CD8-positive, alpha-beta memory T cell (primary cell): ENCODE data around the gene SLC9B2. TPM values are rescaled to one million over a fixed set of nuclear protein-coding genes. Genes with fewer than 3 reads are reported as not detected.

Experiments
- CTCF ChIA-PET: fragments of 350-600 bp; sonication (Branson Sonifier 250); formaldehyde crosslinking; loops from one replicate; lab custom pipeline; 2021; ENCODE audit warnings: antibody characterized with exemption; lab: Charles Lee
- POLR2A ChIA-PET: fragments of 350-600 bp; sonication (Branson Sonifier 250); formaldehyde crosslinking; loops from one replicate; lab custom pipeline; 2021; ENCODE audit warnings: antibody characterized with exemption; lab: Charles Lee
- DNase-seq, 5 donors: peaks; one replicate each; pipeline versions ENCODE4 v3.0.0 to v3.0.0-alpha.2; 2020 to 2022; ENCODE audit warnings: mixed read lengths in 1 of 5
- H3K27ac ChIP-seq: one replicate; pipeline ENCODE4 v1.7.0; 2013; ENCODE audit warnings: low read depth, mild to moderate bottlenecking, low read length, moderate library complexity
- H3K27me3 ChIP-seq: 2 replicates; pipeline ENCODE4 v1.7.0; 2013; ENCODE audit warnings: low read length, mild to moderate bottlenecking; ENCODE audit not compliant: insufficient read depth, poor library complexity, severe bottlenecking
- H3K36me3 ChIP-seq: 2 replicates; pipeline ENCODE4 v1.7.0; 2013; ENCODE audit warnings: mild to moderate bottlenecking, low read length, moderate library complexity; ENCODE audit not compliant: insufficient read depth
- H3K4me1 ChIP-seq: 2 replicates; pipeline ENCODE4 v1.7.0; 2013; ENCODE audit warnings: mild to moderate bottlenecking, low read length, moderate library complexity; ENCODE audit not compliant: insufficient read depth
- H3K4me3 ChIP-seq: 2 replicates; pipeline ENCODE4 v1.7.0; 2013; ENCODE audit warnings: mild to moderate bottlenecking, low read length
- H3K9me3 ChIP-seq: 2 replicates; pipeline ENCODE4 v1.7.0; 2013; ENCODE audit warnings: mild to moderate bottlenecking, low read length
- H3K27ac Mint-ChIP-seq, 8 donors: one replicate each; pipeline ENCODE4 v1.8.0; 2020 to 2021; ENCODE audit warnings: mixed read lengths in 8 of 8, mild to moderate bottlenecking in 6 of 8, inconsistent platforms in 3 of 8, moderate library complexity in 3 of 8
- H3K27me3 Mint-ChIP-seq, 2 donors: one replicate each; pipeline ENCODE4 v1.8.0; 2020 to 2021; ENCODE audit warnings: mixed read lengths in 2 of 2, mild to moderate bottlenecking in 1 of 2, moderate library complexity in 1 of 2
- H3K36me3 Mint-ChIP-seq, 3 donors: one replicate each; pipeline ENCODE4 v1.8.0; 2020 to 2021; ENCODE audit warnings: mixed read lengths in 3 of 3, inconsistent platforms in 1 of 3, mild to moderate bottlenecking in 1 of 3
- H3K4me1 Mint-ChIP-seq, 3 donors: one replicate each; pipeline ENCODE4 v1.8.0; 2020 to 2021; ENCODE audit warnings: mixed read lengths in 3 of 3, inconsistent platforms in 1 of 3, mild to moderate bottlenecking in 1 of 3
- H3K4me3 Mint-ChIP-seq, 7 donors: one replicate each; pipeline ENCODE4 v1.8.0; 2020 to 2021; ENCODE audit warnings: mixed read lengths in 7 of 7, mild to moderate bottlenecking in 6 of 7, moderate library complexity in 4 of 7, inconsistent platforms in 2 of 7
- H3K9me3 Mint-ChIP-seq, 5 donors: one replicate each; pipeline ENCODE4 v1.8.0; 2020 to 2022; ENCODE audit warnings: mixed read lengths in 5 of 5, mild to moderate bottlenecking in 3 of 5, moderate library complexity in 2 of 5, inconsistent platforms in 1 of 5
- polyA plus RNA-seq: library from polyadenylated mRNA; unstranded; fragments of 300-500 nt; fragmentation: Illumina TruSeq; gene quantifications from one replicate; pipeline ENCODE4 v1.2.3, GENCODE V29; 2021
- total RNA-seq, 2 experiments: library from RNA; stranded (reverse); gene quantifications; one replicate each; pipeline ENCODE4 v1.2.3, GENCODE V29; 2021

Gene SLC9B2
- total and polyA plus RNA-seq, 3 experiments from 2014 or later, result 19.1 to 37.0 (median 35.8) TPM

DNA sequence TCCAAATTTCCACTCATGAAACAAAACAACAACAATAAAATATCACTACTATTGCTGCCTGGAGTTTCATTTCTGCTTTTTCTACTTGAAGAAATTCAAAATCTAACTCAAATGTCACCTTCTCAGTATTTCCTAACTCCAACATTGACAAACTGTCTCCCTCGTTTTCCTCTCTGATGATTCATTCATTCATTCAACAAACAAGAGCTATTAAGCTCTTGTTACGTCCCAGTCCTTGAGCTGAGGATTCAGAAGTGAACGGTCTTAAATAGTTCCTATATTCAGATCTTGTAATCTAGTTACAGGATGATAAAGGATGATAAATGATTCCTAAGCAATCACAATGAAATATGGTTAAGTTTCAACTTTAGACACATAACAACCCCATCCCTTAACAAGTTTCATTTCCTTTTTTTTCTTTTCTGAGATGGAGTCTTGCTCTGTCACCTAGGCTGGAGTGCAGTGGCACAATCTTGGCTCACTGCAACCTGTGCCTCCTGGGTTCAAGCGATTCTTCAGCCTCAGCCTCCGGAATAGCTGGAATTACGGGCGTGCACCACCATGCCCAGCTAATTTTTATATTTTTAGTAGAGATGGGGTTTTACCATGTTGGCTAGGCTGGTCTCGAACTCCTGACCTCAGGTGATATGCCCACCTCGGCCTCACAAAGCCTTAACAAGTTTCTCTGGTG is 1.7 kb downstream of the SLC9B2 start:
- Histone ChIP-seq H3K36me3 (no peaks in the 10 kb centered on the region), H3K9me3 (no peaks in the 10 kb centered on the region), H3K27ac (no peak overlapping the region), H3K4me3 (peak overlapping the region; percentile 49), H3K27me3 (no peaks in the 10 kb centered on the region), H3K4me1 (peaks cover 26% of the 10 kb centered on the region)
- peaks cover 45 to 69% (median 68%) of the 10 kb centered on the region in 3 donors for H3K4me1 Mint-ChIP-seq
- no peaks in the 10 kb centered on the region for H3K27me3 Mint-ChIP-seq
- peak overlapping the region; percentile 89 to 99 (median 95) for H3K4me3 Mint-ChIP-seq
- no peak for DNase-seq
- no peaks in the 10 kb centered on the region for H3K9me3 Mint-ChIP-seq
- H3K27ac Mint-ChIP-seq, result peak overlapping the region in 7 of 8 donors; percentile 26 to 100 (median 99)
- POLR2A ChIA-PET, result no interaction called here
- CTCF ChIA-PET, result interaction anchor here (0.7 to 1.5 kb wide), 3 partner anchors 8 to 25 kb away, joined by 3 to 4 read pairs (median 3); partner anchors contain the start of gene BDH2
- H3K36me3 Mint-ChIP-seq, result peaks cover 0 to 16% (median 5%) of the 10 kb centered on the region in 3 donors

DNA sequence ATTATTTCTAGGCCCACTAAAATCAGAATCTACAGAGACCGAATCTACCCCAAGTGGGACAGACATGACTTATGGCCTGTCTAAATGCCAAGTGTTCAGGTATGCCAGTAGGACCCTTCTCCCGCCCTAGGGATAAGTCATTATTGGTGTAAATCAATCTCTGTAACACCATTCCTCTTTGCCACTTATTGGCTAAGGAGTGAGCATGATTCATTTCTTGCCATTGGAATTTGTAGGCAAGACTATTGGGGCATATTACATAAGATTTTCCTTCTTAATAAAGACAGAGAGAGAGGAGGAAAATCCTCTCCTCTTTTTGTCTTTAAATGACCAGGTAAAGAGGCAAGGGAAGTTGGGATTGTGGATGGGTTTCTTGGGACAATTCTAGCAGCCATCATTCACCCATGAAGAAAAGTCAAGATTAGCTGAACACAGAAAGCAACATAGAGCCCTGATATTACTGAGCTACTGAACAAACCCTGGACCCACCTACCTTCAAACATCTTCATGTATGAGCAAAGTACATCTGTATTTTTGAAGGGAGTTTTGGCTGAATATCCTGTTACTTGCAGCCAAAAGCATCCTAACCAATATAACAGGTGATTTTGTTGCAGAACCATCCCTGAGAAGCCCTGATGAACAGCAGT is 2.6 kb downstream of the SLC9B2 start:
- peaks cover 0 to 14% (median 2%) of the 10 kb centered on the region in 3 donors for H3K36me3 Mint-ChIP-seq
- CTCF ChIA-PET, result no interaction called here
- peaks cover 43 to 66% (median 60%) of the 10 kb centered on the region in 3 donors for H3K4me1 Mint-ChIP-seq
- Histone ChIP-seq H3K27me3 (no peaks in the 10 kb centered on the region), H3K4me1 (peaks cover 26% of the 10 kb centered on the region), H3K9me3 (no peaks in the 10 kb centered on the region), H3K4me3 (no peak overlapping the region), H3K27ac (no peak overlapping the region), H3K36me3 (no peaks in the 10 kb centered on the region)
- no peaks in the 10 kb centered on the region for H3K9me3 Mint-ChIP-seq
- peak overlapping the region; percentile 10 to 96 (median 29) for H3K4me3 Mint-ChIP-seq
- peak overlapping the region in 2 of 8 donors; percentile 9 to 45 for H3K27ac Mint-ChIP-seq
- POLR2A ChIA-PET, result no interaction called here
- H3K27me3 Mint-ChIP-seq, result no peaks in the 10 kb centered on the region
- no peak for DNase-seq

DNA sequence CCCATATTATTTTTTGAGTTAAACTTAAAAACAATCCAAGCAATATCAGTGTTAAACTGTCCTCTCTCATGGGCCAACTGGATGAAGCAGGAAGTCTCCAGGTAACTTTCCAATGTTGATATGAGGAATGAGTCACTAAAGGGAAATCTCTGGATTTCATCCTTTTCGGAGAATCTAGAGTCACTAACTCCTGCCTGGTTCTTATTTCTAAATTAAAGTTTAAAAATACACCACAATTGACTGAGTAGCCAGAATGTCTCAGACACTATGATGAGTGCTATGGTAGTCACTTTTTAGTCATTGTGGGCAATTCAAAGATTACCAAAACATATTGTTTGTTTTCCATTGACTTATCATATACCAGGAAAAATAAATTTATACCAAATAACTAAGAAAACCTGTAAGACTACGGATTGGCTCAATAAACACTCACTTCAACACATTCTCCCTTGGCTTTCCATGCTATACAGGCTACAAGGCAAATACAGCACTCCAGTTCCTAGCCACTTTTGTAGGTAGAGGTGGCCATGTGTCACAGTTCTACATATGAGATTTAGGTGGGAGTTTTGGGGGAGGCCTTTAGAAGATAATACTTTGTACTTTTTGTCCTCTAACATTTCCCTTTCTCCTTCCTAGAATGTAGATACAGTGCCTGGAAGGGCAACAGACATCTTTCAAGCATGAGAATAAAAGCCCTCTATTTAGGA is 8.6 kb downstream of the SLC9B2 start:
- no peaks in the 10 kb centered on the region for H3K27me3 Mint-ChIP-seq
- H3K36me3 ChIP-seq, result no peaks in the 10 kb centered on the region
- ChIA-PET CTCF (no interaction called here), POLR2A (no interaction called here)
- peaks cover 0 to 33% (median 16%) of the 10 kb centered on the region in 3 donors for H3K36me3 Mint-ChIP-seq
- no peak overlapping the region for H3K27ac ChIP-seq
- no peak for DNase-seq
- no peaks in the 10 kb centered on the region for H3K9me3 ChIP-seq
- no peak overlapping the region for H3K4me3 ChIP-seq
- H3K27ac Mint-ChIP-seq, result peak overlapping the region in 1 of 8 donors; percentile 24
- no peaks in the 10 kb centered on the region for H3K27me3 ChIP-seq
- H3K9me3 Mint-ChIP-seq, result no peaks in the 10 kb centered on the region
- H3K4me3 Mint-ChIP-seq, result no peak overlapping the region
- peaks cover 9 to 21% (median 16%) of the 10 kb centered on the region in 3 donors for H3K4me1 Mint-ChIP-seq
- H3K4me1 ChIP-seq, result no peaks in the 10 kb centered on the region

- Mint-ChIP-seq H3K27me3 (no peaks in the 10 kb centered on the region), H3K9me3 (no peaks in the 10 kb centered on the region), H3K4me3 (no peak overlapping the region), H3K4me1 (peaks cover 0 to 4% (median 0%) of the 10 kb centered on the region in 3 donors), H3K27ac (peak overlapping the region in 1 of 8 donors; percentile 16), H3K36me3 (peaks cover 0 to 30% (median 10%) of the 10 kb centered on the region in 3 donors)
- POLR2A ChIA-PET, result interaction anchor here (0.7 kb wide), 1 partner anchor 54 kb away, joined by 11 read pairs; no protein-coding TSS in a partner anchor
- H3K27me3 ChIP-seq, result no peaks in the 10 kb centered on the region
- H3K9me3 ChIP-seq, result no peaks in the 10 kb centered on the region
- no peaks in the 10 kb centered on the region for H3K4me1 ChIP-seq
- H3K4me3 ChIP-seq, result no peak overlapping the region
- DNase-seq, result no peak
- CTCF ChIA-PET, result interaction anchor here (1.9 kb wide), 1 partner anchor 31 kb away, joined by 4 read pairs; no protein-coding TSS in a partner anchor
- H3K36me3 ChIP-seq, result no peaks in the 10 kb centered on the region
- H3K27ac ChIP-seq, result no peak overlapping the region
These were observed 16.0 kb downstream of the SLC9B2 start for GRCh38 chr4:103060453-103061148.

DNA sequence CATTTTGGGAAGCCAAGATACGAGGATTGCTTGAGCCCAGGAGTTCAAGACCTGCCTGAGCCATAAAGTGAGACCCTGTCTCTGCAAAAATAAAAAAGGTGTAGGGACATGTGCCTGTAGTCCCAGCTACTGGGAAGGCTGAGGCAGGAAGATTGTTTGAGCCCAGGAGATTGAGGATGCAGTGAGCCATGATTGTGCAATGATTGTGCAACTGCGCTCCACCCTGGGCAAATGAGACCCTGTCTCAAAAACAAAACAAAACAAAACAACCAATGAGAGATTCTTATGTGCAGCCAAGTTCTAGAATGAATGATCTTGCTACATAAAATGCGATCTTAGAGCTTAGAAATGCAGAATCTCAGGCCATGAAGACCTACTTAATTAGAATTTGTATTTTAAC is 22.5 kb downstream of the SLC9B2 start:
- Mint-ChIP-seq H3K9me3 (no peaks in the 10 kb centered on the region), H3K4me1 (no peaks in the 10 kb centered on the region), H3K4me3 (no peak overlapping the region), H3K27ac (peak overlapping the region in 1 of 8 donors; percentile 60), H3K36me3 (peaks cover 0 to 16% (median 7%) of the 10 kb centered on the region in 3 donors), H3K27me3 (no peaks in the 10 kb centered on the region)
- ChIA-PET CTCF (no interaction called here), POLR2A (no interaction called here)
- Histone ChIP-seq H3K4me3 (no peak overlapping the region), H3K9me3 (no peaks in the 10 kb centered on the region), H3K36me3 (no peaks in the 10 kb centered on the region), H3K27me3 (no peaks in the 10 kb centered on the region), H3K27ac (no peak overlapping the region), H3K4me1 (no peaks in the 10 kb centered on the region)
- no peak for DNase-seq

- no peak overlapping the region for H3K27ac ChIP-seq
- ChIA-PET CTCF (interaction anchor here (0.7 to 1.4 kb wide), 3 partner anchors 9 to 47 kb away, joined by 3 to 4 read pairs (median 3); partner anchors contain the start of gene BDH2), POLR2A (no interaction called here)
- Mint-ChIP-seq H3K4me3 (no peak overlapping the region), H3K9me3 (no peaks in the 10 kb centered on the region), H3K27ac (peak overlapping the region in 1 of 8 donors; percentile 56), H3K36me3 (peaks cover 0 to 28% (median 7%) of the 10 kb centered on the region in 3 donors), H3K4me1 (no peaks in the 10 kb centered on the region), H3K27me3 (no peaks in the 10 kb centered on the region)
- H3K36me3 ChIP-seq, result no peaks in the 10 kb centered on the region
- no peak overlapping the region for H3K4me3 ChIP-seq
- H3K27me3 ChIP-seq, result no peaks in the 10 kb centered on the region
- no peaks in the 10 kb centered on the region for H3K4me1 ChIP-seq
- no peaks in the 10 kb centered on the region for H3K9me3 ChIP-seq
- DNase-seq, result no peak
These were observed 23.8 kb downstream of the SLC9B2 start for GRCh38 chr4:103052779-103053178.

GRCh38 chr4:103052145-103052544 is 24.4 kb downstream of the SLC9B2 start:
- Histone ChIP-seq H3K4me3 (no peak overlapping the region), H3K9me3 (no peaks in the 10 kb centered on the region), H3K27me3 (no peaks in the 10 kb centered on the region), H3K4me1 (no peaks in the 10 kb centered on the region), H3K36me3 (no peaks in the 10 kb centered on the region), H3K27ac (no peak overlapping the region)
- no peaks in the 10 kb centered on the region for H3K9me3 Mint-ChIP-seq
- ChIA-PET CTCF (interaction anchor here (0.7 to 1.4 kb wide), 3 partner anchors 8 to 48 kb away, joined by 3 to 4 read pairs (median 3); partner anchors contain the start of gene BDH2), POLR2A (interaction anchor here (0.7 kb wide), 2 partner anchors 33 to 91 kb away, joined by 3 to 4 read pairs; partner anchors contain the start of gene SLC9B1)
- H3K4me1 Mint-ChIP-seq, result no peaks in the 10 kb centered on the region
- DNase-seq, result no peak
- no peaks in the 10 kb centered on the region for H3K27me3 Mint-ChIP-seq
- H3K27ac Mint-ChIP-seq, result no peak overlapping the region
- H3K36me3 Mint-ChIP-seq, result peaks cover 0 to 31% (median 8%) of the 10 kb centered on the region in 3 donors
- H3K4me3 Mint-ChIP-seq, result no peak overlapping the region
